H7 (cell line): ENCODE measurements around the gene ATP2B1. TPM values are rescaled to one million over a fixed set of nuclear protein-coding genes. Genes with fewer than 3 reads are reported as not detected.

ENCODE experiments used
- DNase-seq: peaks from one replicate; pipeline ENCODE4 v3.0.0; 2012
- H3K27me3 ChIP-seq: 2 replicates; pipeline ENCODE4 v1.6.0; 2011; ENCODE audit warnings: mild to moderate bottlenecking, low read length; ENCODE audit not compliant: control insufficient read depth, insufficient read depth
- H3K36me3 ChIP-seq: replicated peaks from 2 replicates; pipeline ENCODE4 v1.5.1; 2011; ENCODE audit warnings: low read length; ENCODE audit not compliant: control insufficient read depth, insufficient read depth
- H3K4me3 ChIP-seq: 2 replicates; pipeline ENCODE4 v1.5.1; 2011; ENCODE audit warnings: low read depth, mild to moderate bottlenecking, control low read depth, low read length, moderate library complexity; ENCODE audit not compliant: insufficient read depth
- total RNA-seq: library from RNA; depleted of rRNA; stranded (reverse); fragments of >200 nt; shearing (Covaris generic); gene quantifications from 2 replicates; pipeline ENCODE4 v1.2.3, GENCODE V29; 2014; rRNA removed

Gene ATP2B1
- total RNA-seq, 1 experiment from 2014 or later = 20.6 TPM

GRCh38 chr12:89546151-89546550, 162.5 kb downstream of the ATP2B1 start:
- no peak overlapping the region for H3K4me3 ChIP-seq
- H3K27me3 ChIP-seq = no peaks in the 10 kb centered on the region
- DNase-seq = no peak
- H3K36me3 ChIP-seq = no peaks in the 10 kb centered on the region

DNA sequence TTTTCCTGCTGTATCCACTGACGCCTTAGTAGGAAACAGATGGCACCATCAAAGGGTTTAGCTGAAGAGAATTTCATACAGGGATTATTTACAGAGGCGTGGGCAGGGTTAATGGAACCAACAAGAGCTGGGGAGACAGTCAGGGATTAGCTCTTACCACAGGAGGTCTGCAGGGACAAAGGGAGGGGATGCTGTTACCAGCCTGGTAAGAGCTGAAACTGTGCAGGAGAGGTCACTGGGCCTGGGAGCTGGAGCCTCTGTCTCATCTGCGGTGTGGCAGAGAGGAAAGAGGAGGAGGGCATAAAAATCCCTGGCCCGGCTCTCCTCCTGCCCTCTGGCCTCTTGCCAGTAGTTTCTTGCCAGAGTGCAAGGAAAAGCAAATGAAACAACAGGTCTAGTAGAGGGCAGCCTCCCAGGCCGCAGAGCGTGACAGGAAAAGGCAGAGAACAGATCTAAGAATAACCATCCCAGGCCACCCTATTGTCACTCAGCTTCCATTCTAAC, 163.9 kb downstream of the ATP2B1 start:
- H3K4me3 ChIP-seq = no peak overlapping the region
- no peaks in the 10 kb centered on the region for H3K36me3 ChIP-seq
- H3K27me3 ChIP-seq = no peaks in the 10 kb centered on the region
- DNase-seq = no peak

GRCh38 chr12:89544022-89544421, 164.6 kb downstream of the ATP2B1 start:
- no peak overlapping the region for H3K4me3 ChIP-seq
- no peaks in the 10 kb centered on the region for H3K27me3 ChIP-seq
- no peak for DNase-seq
- H3K36me3 ChIP-seq = no peaks in the 10 kb centered on the region

- H3K36me3 ChIP-seq = no peaks in the 10 kb centered on the region
- DNase-seq = peak; percentile 48
- H3K4me3 ChIP-seq = no peak overlapping the region
- no peaks in the 10 kb centered on the region for H3K27me3 ChIP-seq
Measured at GRCh38 chr12:89542912-89543592, 165.6 kb downstream of the ATP2B1 start.

- no peaks in the 10 kb centered on the region for H3K36me3 ChIP-seq
- H3K27me3 ChIP-seq = no peaks in the 10 kb centered on the region
- H3K4me3 ChIP-seq = no peak overlapping the region
- no peak for DNase-seq
Measured at GRCh38 chr12:89542236-89542635, 166.4 kb downstream of the ATP2B1 start.

DNA sequence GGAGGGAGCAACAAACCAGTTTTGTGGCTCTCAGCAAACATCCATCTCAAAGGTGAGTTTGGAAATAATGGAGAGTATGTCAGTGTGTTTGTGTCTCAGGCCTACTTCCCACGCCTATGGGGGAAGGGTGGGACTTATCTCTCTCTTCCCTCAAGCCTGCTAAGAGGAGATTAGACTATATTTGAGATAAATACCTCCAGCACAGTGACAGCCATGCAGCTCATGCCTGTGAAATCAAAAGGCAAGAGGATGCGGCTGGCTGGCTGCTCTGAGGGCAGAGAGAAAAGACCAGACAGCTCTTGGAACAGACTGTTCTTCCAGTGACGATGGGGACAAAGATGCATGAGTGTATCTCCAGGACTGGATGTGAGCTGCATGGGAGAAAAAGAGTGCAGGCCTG, 168.1 kb downstream of the ATP2B1 start:
- Histone ChIP-seq H3K4me3 (no peak overlapping the region), H3K36me3 (no peaks in the 10 kb centered on the region), H3K27me3 (no peaks in the 10 kb centered on the region)
- no peak for DNase-seq

DNA sequence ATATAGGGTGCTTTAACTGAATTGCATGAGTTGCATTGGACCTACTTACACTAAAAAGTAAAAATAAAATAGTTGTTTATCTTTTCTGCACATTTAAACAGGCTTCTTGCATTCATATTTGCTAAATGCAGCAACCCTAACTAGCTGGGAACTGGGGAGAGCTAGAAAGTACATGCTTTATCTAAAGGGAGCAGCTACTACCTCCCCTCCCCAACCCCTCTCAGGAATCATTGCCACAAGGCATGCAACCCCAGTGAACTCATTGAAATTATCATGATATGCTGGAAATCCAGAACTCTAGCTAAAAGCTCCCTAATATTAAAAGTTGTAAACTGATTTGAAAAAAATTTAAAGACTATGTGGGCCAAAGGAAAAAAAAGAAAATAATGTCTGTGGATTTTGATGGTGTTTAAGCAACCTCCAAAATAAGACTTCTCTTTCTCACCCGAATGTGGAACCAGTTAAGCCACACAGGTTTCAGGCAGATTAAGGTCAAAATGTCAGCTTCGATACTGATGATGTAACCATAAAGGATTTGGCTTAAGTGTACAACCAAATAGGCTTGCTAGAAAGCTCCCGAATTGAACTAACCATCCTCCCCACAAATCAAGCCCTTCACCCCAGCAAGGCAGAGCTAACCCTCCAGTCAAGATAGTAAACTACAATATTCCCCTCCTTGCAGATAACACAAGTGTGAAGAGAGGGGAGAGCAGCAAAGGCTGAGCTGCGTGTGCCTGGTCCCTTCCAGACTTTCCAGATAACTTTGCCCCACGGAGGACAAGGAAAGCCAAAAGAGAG, 169.0 kb downstream of the ATP2B1 start:
- DNase-seq = no peak
- H3K36me3 ChIP-seq = no peaks in the 10 kb centered on the region
- H3K27me3 ChIP-seq = no peaks in the 10 kb centered on the region
- H3K4me3 ChIP-seq = no peak overlapping the region

DNA sequence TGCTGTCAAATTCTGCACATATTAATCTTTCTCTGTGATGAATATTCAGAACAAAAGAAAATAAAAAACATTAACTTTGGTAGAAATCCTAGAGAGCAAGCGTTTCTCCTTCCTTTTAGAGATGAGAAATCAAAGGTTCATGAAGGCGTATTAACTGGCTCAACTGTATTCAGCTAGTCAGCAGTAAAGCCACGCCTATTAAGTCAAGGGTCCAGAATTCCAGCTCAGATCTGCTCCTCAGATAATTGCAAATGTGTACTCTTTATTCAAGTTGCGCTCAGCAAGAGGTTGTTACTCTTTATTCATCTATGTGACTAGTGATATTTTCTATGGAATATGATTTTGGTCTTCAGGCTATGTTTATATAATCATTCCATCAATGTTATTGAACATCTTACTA, 169.7 kb downstream of the ATP2B1 start:
- no peaks in the 10 kb centered on the region for H3K36me3 ChIP-seq
- DNase-seq = no peak

More for the DNA sequence above, 169.7 kb downstream of the ATP2B1 start:
- H3K4me3 ChIP-seq = no peak overlapping the region
- no peaks in the 10 kb centered on the region for H3K27me3 ChIP-seq

Other genes starting within 250 kb of the ATP2B1 start
- 1.7 and 2.1 TPM in 2 replicates for gene GALNT4, start 184.0 kb downstream of the ATP2B1 start, total RNA-seq
- gene POC1B, start 182.8 kb downstream of the ATP2B1 start, total RNA-seq = 22.6 and 27.7 TPM in 2 replicates